Measurements from ENCODE around the gene FOXD2. TPM values are rescaled to one million over a fixed set of nuclear protein-coding genes. Genes with fewer than 3 reads are reported as not detected.

Gene FOXD2
- polyA plus RNA-seq, 1 experiment = not detected

DNA sequence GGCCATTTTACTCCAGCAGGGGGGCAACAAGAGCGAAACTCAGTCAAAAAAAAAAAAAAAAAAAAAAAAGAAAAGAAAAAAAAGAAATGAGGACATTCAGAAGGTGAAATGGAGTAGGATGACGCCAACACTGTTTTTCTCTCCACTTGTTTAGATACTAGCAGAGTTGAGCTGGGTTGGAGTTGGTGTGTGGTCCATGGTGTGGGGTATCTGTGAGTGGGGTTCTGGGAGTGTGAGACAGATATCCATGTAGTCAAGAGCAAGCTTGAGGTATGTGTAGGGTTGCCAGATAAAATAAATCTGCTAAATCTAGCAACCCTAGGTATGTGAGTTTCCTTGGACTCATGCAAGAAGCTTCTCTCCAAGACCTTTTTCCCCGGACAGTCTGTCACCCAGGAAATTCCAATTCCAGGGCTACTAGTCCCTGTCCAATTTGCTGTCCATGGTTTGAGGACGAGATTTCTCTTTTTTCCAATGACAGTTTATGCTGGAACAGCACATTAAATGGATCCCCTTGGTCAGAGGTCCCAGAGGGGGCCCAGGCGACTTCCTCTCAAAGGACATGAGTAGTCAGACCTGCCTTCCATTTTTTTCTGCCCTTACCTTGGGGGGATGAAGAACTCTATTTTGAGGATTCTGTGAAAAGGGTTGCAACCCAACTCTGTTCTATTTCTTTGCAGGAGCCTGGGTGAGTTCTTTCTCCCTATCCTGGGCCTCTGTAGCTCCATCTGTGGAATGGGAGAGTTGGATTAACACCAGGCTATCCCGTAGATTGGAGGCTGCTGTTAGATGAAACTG is 2.1 kb upstream of the FOXD2 start:
- no peak overlapping the region for H3K27ac ChIP-seq (ENCODE audit: low read depth, low read length)
- POLR2A ChIA-PET = interaction anchor here (0.5 to 1.2 kb wide), 3 partner anchors 29 to 290 kb away, joined by 3 read pairs; no protein-coding TSS in a partner anchor
- DNase-seq (ENCODE audit: low read depth, low spot score) = no peak
- H3K9me3 ChIP-seq (ENCODE audit: control insufficient read depth, insufficient read depth, low read length) = no peaks in the 10 kb centered on the region; the same call in 1 of the 2 replicates
- CTCF ChIA-PET = interaction anchor here (0.8 to 9.3 kb wide), 34 partner anchors 9 to 302 kb away, joined by 3 to 255 read pairs (median 4); partner anchors contain the start of genes CMPK1, PDZK1IP1 and STIL
- H3K27me3 ChIP-seq (ENCODE audit: control insufficient read depth, insufficient read depth, low read length) = peaks cover 18% of the 10 kb centered on the region
- TF ChIP-seq, protein P1, sequence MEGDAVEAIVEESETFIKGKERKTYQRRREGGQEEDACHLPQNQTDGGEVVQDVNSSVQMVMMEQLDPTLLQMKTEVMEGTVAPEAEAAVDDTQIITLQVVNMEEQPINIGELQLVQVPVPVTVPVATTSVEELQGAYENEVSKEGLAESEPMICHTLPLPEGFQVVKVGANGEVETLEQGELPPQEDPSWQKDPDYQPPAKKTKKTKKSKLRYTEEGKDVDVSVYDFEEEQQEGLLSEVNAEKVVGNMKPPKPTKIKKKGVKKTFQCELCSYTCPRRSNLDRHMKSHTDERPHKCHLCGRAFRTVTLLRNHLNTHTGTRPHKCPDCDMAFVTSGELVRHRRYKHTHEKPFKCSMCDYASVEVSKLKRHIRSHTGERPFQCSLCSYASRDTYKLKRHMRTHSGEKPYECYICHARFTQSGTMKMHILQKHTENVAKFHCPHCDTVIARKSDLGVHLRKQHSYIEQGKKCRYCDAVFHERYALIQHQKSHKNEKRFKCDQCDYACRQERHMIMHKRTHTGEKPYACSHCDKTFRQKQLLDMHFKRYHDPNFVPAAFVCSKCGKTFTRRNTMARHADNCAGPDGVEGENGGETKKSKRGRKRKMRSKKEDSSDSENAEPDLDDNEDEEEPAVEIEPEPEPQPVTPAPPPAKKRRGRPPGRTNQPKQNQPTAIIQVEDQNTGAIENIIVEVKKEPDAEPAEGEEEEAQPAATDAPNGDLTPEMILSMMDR (IDR thresholded peaks at IDR 0.05; ENCODE audit: low read depth, low read length) = no peak
- H3K4me3 ChIP-seq (ENCODE audit: low read depth, low read length) = no peak overlapping the region

DNA sequence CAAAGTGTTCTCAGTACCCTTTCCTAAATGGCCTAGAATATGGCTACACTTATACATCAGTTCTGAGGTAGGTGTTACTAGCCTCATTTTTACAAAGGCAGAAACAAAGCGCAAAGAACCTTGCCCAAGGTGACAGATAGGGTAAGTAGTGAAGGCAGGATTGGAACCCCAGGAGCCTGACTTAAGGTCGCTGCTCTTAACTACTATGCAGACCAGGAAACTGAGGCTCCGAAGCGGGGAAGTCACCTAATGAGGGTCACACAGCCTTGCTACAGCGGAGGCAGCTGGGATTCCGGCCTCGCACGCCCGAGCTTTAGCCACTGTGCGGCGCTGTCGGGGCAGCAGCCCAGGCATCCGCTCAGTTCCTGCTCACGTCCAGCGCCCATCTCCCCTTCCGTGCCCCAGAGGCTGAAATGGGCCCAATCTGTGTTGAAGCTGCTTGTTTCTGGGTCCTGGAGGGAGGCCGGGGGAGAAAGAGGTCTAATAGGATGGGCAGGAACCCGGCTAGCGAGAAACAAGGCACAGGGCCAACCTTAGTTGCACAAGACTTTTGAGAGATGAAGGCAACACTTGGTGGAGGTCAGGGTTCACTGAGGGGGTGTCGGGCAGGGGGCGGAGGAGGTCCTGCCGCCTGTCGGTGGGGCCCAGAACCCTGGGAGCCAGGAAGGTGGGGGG is 1.4 kb upstream of the FOXD2 start:
- peaks cover 24% of the 10 kb centered on the region for H3K27me3 ChIP-seq (ENCODE audit: control insufficient read depth, insufficient read depth, low read length)
- H3K27ac ChIP-seq (ENCODE audit: low read depth, low read length) = no peak overlapping the region
- peak; percentile 20 for DNase-seq (ENCODE audit: low read depth, low spot score)
- ChIA-PET POLR2A (interaction anchor here (0.5 to 1.6 kb wide), 4 partner anchors 28 to 290 kb away, joined by 3 to 5 read pairs (median 3); no protein-coding TSS in a partner anchor), CTCF (interaction anchor here (0.5 to 9.3 kb wide), 37 partner anchors 8 to 1902 kb away, joined by 3 to 255 read pairs (median 4); partner anchors contain the start of genes CMPK1, PDZK1IP1 and STIL)
- H3K4me3 ChIP-seq (ENCODE audit: low read depth, low read length) = peak overlapping the region; percentile 79
- TF ChIP-seq, protein P1 (IDR thresholded peaks at IDR 0.05; ENCODE audit: low read depth, low read length) = peak; percentile 99
- no peaks in the 10 kb centered on the region; the same call in 1 of the 2 replicates for H3K9me3 ChIP-seq (ENCODE audit: control insufficient read depth, insufficient read depth, low read length)

DNA sequence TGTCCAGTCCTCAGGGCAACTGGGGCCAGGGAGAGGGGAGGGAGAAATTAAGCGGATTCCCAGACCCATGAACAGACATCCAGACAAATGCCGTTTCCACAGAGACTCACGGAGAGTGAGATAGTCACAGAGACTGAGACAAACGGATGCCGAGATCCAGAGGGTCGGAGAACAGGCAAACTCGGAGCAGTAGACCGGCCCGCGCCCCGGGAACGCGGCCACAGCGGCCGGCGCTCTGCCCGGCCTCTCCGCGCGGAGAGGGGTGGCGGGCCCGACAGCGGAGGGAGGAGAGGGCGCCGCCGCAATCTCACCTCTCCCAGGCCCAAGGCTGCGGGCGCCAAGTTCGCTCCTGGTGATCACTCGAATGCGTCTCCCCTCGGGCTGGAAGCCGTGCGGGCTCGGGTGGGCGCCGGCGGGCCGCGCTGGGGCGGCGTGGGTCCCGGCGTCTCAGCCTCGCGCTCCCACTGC is 831 bp upstream of the FOXD2 start:
- peaks cover 29% of the 10 kb centered on the region for H3K27me3 ChIP-seq (ENCODE audit: control insufficient read depth, insufficient read depth, low read length)
- ChIA-PET CTCF (interaction anchor here (0.5 to 9.3 kb wide), 93 partner anchors 8 to 1903 kb away, joined by 3 to 255 read pairs (median 4); partner anchors contain the start of genes CMPK1, PDZK1IP1 and STIL), POLR2A (interaction anchor here (0.9 to 1.6 kb wide), 3 partner anchors 48 to 289 kb away, joined by 3 to 5 read pairs (median 3); no protein-coding TSS in a partner anchor)
- no peak overlapping the region for H3K27ac ChIP-seq (ENCODE audit: low read depth, low read length)
- no peaks in the 10 kb centered on the region; the same call in 1 of the 2 replicates for H3K9me3 ChIP-seq (ENCODE audit: control insufficient read depth, insufficient read depth, low read length)
- DNase-seq (ENCODE audit: low read depth, low spot score) = no peak
- H3K4me3 ChIP-seq (ENCODE audit: low read depth, low read length) = peak overlapping the region; percentile 79
- TF ChIP-seq, protein P1 (IDR thresholded peaks at IDR 0.05; ENCODE audit: low read depth, low read length) = no peak

DNA sequence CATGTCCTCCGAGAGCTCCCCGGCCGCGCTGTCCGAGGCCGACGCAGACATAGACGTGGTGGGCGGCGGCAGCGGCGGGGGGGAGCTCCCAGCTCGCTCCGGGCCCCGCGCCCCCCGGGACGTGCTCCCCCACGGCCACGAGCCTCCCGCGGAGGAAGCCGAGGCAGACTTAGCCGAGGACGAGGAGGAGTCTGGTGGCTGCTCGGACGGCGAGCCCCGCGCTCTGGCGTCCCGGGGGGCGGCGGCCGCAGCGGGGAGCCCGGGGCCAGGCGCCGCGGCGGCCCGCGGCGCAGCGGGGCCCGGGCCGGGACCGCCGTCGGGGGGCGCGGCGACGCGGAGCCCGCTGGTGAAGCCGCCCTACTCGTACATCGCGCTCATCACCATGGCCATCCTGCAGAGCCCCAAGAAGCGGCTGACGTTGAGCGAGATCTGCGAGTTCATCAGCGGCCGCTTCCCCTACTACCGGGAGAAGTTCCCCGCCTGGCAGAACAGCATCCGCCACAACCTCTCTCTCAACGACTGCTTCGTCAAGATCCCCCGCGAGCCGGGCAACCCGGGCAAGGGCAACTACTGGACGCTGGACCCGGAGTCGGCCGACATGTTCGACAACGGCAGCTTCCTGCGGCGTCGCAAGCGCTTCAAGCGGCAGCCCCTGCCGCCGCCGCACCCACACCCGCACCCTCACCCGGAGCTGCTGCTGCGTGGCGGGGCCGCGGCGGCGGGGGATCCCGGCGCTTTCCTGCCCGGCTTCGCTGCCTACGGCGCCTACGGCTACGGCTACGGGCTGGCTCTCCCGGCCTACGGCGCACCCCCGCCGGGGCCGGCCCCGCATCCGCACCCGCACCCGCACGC is 547 bp downstream of the FOXD2 start:
- Histone ChIP-seq H3K4me3 (ENCODE audit: low read depth, low read length) (peak overlapping the region; percentile 79), H3K27me3 (ENCODE audit: control insufficient read depth, insufficient read depth, low read length) (peaks cover 43% of the 10 kb centered on the region), H3K27ac (ENCODE audit: low read depth, low read length) (no peak overlapping the region), H3K9me3 (ENCODE audit: control insufficient read depth, insufficient read depth, low read length) (no peaks in the 10 kb centered on the region; the same call in 1 of the 2 replicates)
- TF ChIP-seq, protein P1 (IDR thresholded peaks at IDR 0.05; ENCODE audit: low read depth, low read length) = no peak
- DNase-seq (ENCODE audit: low read depth, low spot score) = no peak
- ChIA-PET CTCF (interaction anchor here (0.6 to 9.3 kb wide), 65 partner anchors 8 to 1577 kb away, joined by 3 to 255 read pairs (median 5); no protein-coding TSS in a partner anchor), POLR2A (no interaction called here)
